HG03520 (cell line): ENCODE results near the gene CDH16.

Source experiments
- ATAC-seq: cut with Tn5 transposase; IDR thresholded peaks from one replicate; pipeline ENCODE4 v1.9.1; 2021; ENCODE audit warnings: mild to moderate bottlenecking, moderate library complexity; ENCODE audit not compliant: unreplicated experiment

Gene CDH16

DNA sequence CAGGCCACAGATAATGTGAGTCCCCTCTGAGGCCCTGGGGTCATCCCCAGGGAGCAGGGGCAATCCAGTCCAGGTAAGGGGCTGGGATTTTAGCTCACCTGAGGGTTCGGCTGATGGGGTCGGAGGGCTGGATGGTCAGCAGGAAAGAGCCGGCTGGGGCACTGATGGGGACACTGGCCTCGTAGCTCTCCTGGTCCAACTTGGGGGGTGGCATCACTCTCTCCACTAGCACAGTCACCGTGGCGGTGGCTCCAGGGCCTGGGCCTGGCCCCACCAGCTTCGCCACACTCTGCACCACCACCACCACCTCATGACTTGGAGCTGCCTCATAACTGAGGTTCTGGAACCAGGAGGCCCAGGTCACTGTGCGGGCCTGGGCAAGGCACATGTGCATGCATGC, 6.9 kb downstream of the CDH16 start:
- ATAC-seq: no peak

GRCh38 chr16:66911112-66911511, 7.6 kb downstream of the CDH16 start:
- no peak for ATAC-seq

DNA sequence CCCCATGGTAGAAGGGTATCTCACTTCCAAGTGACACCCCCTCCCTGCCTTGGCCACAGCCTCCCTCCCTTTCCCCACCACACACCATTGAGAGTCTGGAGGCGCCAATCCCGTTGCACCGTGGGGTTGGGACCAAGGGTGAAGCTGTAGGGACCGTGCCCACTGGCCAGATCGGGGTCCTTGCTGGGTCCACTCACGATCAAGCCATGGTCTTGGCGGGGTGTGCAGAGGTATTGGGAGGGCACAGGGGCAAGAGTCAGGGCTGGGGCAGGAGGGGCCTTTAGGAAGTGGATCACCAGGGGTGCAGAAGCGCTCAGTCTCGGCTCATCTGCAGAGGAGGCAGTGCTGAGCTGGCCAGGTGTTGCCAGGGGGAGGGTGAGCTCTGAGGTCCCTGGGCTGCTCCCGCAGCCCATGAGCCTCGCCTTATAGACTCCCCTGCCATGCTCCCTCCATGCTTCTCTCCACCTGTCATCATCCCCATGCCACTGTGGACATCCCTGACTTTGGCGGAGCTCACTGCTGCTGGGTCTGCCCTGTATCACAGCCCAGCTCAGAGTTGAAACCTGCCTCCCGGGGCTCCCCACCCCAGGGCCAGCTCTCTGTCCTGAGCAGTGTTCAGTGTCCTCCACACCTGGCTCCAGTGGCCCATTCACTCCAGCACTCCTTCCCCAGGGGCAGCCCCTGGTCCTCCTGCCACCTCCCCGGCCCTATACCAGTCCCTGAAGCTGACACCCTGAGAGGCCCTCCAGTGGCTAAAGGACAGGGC, 8.3 kb downstream of the CDH16 start:
- ATAC-seq: no peak

GRCh38 chr16:66908762-66909559, 9.7 kb downstream of the CDH16 start:
- no peak for ATAC-seq

DNA sequence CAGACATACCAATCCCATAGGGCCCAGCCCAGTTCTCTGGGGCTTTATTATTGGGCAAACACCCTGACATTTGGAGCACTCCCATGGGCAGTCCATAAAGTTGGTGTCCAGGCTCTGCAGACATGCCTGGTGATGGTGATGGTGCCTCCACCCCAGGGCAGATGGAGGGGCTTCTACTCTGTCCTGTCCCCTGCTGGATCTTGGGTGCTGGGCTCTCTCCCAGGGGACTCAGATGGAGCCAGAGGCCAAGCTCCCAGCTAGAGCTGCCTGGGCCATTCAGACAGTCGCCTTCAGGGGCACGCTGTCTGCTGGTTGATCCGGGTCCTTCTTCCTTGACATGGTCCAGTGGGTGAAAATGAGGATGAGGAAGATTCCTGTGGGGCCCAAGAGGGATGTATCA, 10.6 kb downstream of the CDH16 start:
- no peak for ATAC-seq

DNA sequence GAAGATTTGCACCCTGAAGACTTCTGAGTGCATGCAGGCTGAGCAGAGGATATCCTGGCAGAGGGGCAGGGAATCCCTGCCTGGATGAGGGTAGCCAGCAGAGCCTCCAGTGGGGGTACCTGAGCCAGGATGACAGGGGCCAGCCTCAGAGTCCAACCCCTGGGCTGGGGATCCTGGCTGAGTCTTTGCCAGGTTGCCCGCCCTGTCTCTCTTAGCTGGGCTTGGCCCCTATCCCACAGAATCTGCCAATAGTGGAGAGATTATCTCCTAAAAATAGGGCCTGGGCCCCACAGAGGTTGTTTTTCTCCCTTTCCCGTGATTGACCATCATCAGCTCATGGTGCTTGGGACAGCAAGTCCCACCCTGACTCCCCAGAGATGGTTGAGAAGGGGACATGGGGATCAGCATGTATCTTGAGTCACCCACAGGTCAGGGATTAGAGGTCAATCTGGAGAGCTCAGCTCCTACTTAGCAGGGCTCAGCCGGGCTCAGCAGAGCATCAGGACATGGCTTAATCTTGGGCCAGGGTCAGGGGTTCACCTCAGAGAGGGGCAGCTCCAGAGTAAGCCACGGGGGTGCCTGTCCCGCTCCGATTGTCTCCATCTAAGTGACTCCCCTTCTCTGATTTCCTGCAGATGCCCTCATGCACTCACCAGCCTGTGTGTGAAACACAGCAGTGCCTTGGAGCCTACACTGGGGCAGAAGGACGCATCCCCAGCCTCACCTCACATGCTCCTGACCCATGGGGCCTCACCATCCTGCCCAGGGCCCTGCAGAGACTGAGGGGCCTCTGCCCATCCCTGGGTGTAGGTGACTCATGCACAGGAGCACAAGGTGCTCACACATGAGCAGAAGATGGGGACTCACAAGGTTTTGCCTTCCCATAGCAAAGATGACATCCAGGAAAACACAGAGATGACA, 11.5 kb downstream of the CDH16 start:
- ATAC-seq: no peak

DNA sequence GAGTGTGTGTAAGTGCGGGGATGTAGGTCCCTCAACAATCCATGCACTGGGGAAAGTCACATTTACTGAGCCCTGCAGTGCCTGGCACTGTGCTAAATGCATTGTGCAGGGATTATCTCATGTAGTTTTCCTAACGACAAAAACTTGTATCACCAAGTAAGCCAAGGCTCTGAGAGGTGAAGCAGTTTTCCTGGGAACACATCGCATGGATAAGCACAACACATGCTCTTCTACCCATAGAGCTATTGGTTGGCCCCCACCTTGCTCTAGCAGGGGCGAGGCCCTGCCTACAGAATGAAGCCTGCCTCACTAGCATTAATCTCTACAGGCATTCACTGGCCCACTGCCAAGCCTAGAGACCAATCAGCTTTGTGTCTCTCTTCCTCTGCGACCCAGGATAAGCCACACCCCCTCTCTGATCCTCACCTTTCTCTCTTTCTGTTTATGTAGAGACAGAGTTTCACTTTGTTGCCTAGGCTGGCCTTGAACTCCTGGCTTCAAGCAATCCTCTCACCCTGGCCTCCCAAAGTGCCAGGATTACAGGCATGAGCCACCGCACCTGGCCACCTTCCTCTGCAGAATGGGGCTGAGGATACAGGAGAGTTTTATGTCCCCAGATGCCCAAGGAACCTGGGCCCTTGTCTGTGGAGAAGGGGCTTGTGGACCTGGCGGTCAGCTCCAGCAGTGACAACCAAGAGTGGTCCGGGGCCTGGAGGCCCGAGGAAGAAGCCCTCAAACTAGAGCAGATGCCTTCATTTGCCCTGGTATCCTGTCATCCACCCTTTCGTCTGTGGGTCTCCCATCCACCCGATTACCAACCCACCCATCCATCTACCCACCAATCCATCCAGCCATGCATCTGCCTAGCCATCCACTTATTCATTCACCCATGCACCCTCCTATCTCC, 12.8 kb downstream of the CDH16 start:
- ATAC-seq: no peak

GRCh38 chr16:66904846-66905632, 13.6 kb downstream of the CDH16 start:
- ATAC-seq: no peak

DNA sequence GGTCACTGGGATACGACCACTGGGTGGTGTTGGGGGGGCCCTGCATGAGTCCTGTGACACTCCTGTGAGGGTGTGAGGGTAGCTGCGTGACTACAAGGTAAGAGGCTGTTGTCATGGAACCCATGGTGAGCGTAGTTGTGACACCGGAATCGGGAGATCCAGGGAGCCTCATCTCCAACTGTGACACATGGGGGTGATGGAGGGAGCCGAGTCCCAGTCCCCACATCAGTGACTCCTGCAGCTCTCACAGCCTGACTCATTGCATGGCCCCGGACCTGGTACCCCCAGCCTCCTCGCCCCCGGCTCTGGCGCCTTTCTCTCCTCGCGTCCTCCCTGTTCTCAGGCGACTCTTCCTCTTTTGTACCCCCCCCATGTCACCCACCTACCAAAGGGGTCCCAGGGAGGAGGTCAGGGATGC, 14.2 kb downstream of the CDH16 start:
- ATAC-seq: no peak

GRCh38 chr16:66903544-66904427, 14.9 kb downstream of the CDH16 start:
- ATAC-seq: no peak

GRCh38 chr16:66902648-66903543, 15.8 kb downstream of the CDH16 start:
- no peak for ATAC-seq

GRCh38 chr16:66901626-66902025, 17.1 kb downstream of the CDH16 start:
- no peak for ATAC-seq

DNA sequence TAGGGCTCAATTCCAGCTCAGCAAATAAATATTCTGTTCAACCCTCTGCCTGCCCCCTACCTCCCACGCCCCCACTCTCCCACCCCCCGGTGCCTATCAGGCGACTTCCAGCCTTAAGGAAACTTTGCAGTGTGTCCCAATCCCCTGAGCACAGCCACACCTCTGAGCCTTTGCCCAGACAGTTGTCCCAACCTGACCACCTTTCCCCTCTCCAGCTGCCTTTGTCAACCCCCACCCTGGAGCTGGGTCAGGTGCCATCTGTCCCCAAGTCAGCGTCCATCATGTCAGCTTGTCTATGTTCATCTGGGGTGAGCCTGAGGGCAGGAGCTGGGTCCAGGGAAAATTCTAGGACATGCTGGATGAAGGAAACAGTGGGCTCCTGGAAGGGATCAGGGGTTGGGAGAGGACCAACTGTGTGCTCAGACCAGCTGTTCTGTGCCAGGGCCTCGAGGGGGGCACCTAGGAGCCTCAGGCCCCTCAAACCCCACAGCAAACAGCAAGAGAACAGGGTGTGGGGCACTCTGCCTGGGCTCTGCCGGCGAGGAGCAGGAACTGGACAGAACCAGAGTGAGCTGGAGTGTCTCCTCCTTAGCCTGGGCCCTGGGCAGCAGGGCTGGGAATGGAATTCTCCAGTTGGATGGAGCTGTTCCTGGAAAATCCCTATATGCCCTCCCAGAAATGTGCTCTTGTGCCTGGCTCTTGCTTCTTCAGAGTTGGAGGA, 17.8 kb downstream of the CDH16 start:
- ATAC-seq: no peak

DNA sequence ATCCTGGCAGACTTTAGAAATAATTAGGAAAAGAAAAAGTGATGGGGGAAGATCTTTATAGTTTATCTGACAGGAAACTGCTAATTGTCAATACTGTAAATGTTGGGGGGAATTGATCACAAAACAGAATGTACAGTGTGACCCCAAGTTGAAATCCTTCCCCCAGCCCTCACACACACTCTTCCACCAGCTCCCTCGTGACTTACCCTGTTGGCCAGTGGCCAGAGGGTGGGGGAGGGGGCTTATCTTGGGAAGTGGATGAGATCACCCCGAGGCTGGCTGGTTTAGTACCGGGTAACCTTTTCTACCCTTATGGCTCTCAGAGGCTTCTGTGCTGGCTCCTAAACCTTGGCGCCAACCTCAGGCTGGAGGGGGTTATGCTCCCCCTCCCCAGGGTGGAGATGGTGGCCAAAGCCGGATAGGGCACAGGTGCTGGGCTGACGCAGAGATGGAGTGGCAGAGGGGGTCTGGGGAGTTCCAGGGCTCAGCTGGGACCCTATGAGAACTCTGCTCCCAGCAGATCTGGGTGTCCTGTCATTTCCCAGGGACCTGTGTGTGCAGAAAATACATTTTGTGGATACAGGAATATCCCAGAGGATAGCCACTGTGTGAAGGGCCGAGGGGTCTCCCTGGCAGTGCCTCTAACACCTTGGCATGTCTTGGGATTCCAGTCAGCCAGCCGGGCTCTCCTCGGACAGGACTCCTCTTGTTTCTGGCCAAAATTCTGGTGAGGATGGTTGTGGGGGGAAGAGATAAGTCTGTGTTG, 18.6 kb downstream of the CDH16 start:
- ATAC-seq: no peak

DNA sequence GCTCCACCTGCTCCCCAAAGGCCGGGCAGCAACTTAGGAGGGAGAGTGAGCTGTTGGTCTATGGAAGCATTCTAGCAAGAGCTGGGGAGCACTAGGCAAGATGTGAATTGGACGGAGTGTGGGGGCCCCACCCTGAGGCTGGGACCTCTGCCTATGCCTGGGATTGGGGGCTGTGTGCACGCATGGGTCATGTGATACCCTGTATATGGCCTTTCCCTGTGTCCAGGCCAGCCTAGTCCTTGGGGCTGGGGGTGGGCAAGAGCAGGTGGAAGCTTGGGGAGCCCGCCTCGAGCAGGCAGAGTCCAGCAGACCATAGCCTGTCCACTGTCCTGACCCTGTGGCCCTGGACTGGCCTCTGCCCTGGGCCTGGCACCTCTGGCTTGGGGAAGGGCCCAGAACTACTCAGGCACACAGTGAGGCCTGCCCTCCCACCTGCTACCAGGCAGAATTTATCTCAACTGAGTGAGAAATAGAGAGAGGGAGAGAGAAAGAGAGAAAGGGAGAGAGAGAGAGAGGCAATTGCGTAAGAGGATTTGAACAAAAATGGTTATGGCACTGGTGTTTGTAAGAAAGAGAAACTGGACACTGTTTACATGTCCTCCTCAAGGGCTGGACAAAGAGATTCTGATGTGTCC, 19.3 kb downstream of the CDH16 start:
- ATAC-seq: no peak

DNA sequence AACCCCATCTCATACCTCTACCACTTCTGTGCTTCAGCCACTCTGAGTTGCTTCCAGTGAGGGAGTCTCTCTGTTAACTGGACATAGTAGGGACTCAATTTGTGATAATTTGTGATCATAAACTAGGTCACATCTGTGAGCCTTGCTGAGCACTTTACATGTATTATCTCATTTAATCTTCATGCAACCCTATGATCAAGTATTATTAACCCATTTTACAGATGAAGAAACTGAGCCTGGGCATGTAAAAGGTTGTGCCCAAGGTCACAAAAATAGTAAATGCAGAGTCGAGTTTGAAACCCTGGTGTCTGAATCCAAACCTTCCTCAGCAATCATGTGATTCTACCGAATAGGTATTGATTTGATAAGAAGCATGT, 19.8 kb downstream of the CDH16 start:
- ATAC-seq: no peak
